ENCODE measurements around the gene SIRPA.

The SIRPA gene

DNA sequence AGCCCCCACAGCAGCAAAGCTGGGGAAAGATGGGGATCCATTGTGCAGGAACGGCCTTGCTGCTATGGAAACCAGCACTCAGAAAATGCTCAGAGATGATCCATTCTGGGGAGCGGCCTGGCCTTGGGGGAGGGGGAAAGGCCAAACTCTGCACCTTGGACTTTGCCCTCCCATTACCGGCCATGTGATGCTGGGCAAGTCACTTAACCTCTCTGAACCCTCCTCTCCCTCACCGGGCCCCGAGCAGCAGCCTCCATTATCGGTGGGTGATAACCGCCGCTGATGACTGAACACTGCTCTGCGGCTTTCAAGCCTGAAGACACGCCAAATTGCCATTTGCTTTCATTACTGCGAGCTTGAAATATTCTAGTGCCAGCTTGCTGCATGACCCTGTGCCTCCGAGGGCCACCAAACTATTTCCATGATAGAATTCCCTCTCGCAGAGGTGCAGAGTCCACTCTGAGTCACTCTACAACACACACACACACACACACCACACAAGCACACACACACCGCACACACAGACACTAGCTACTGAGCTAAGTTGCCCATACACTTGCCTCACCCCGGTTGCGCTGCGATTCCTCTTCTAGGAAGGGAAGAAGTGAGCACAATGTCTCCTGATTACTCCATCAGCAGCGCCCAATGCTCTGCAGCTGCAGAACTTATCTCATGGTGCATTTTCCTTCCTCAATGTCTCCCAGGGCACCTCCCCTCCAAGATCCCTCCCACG lies 20.6 kb upstream of the SIRPA start:
- DNase-seq (ENCODE audit: extremely low read depth, low read depth), result no peak
- H3K4me3 ChIP-seq (replicated peaks; ENCODE audit: low read depth, low read length), result no peak overlapping the region

DNA sequence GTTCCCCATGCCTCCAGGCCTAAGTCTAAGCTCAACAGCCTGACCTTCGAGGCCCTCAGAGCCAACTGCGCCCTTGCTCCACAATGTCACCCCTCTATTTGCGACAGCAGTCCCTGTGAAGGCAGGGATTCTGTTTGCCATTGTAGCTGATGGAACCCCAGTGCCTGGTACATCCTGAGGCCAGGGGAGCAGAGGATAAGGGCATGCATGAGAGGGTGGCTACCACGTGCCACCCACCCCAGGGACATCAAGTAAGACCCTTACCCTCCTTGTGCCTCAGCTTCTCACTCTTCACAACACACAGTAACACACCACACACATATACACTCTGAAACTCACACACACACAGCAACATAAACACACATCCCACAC lies 20.0 kb upstream of the SIRPA start:
- no peak overlapping the region for H3K4me3 ChIP-seq (replicated peaks; ENCODE audit: low read depth, low read length)
- TF ChIP-seq CTCF (IDR thresholded peaks at IDR 0.05; ENCODE audit: low read depth, low read length, missing control alignments), result no peak
- DNase-seq (ENCODE audit: extremely low read depth, low read depth), result no peak

More for the DNA sequence above, 20.6 kb upstream of the SIRPA start:
- TF ChIP-seq CTCF (IDR thresholded peaks at IDR 0.05; ENCODE audit: low read depth, low read length, missing control alignments), result no peak

GRCh38 chr20:1875762-1876161 lies 19.4 kb upstream of the SIRPA start:
- no peak overlapping the region for H3K4me3 ChIP-seq (replicated peaks; ENCODE audit: low read depth, low read length)
- no peak for DNase-seq (ENCODE audit: extremely low read depth, low read depth)
- no peak for TF ChIP-seq CTCF (IDR thresholded peaks at IDR 0.05; ENCODE audit: low read depth, low read length, missing control alignments)

- no peak for TF ChIP-seq CTCF (IDR thresholded peaks at IDR 0.05; ENCODE audit: low read depth, low read length, missing control alignments)
- no peak for DNase-seq (ENCODE audit: extremely low read depth, low read depth)
- no peak overlapping the region for H3K4me3 ChIP-seq (replicated peaks; ENCODE audit: low read depth, low read length)
These were observed 18.8 kb upstream of the SIRPA start for GRCh38 chr20:1876217-1876921.

DNA sequence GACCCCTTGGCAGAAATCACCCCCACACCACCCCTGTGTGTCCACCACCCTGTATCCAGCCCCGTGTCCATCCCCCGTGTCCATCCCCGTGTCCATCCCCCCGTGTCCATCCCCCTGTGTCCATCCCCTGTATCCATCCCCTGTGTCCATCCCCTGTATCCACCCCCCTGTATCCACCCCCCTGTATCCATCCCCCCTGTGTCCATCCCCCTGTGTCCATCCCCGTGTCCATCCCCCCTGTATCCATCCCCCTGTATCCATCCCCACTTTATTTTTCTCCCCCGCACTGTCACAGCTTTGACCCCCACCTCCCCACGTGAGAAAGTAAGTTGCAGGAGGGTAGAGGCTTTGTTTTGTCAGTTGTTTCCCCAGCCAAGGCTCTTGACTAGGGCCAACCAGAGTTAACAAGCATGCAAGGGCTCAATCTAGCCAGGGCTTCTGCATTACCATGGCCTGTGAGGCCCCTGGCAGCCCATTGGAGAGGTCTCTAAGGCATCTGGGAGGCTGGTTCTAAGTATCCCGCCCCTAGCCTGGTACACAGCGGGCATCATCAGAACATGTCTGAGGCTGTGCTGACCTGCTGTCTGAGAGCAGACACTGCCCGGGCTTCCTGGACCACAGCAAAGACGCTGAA lies 18.1 kb upstream of the SIRPA start:
- H3K4me3 ChIP-seq (replicated peaks; ENCODE audit: low read depth, low read length), result no peak overlapping the region
- no peak for TF ChIP-seq CTCF (IDR thresholded peaks at IDR 0.05; ENCODE audit: low read depth, low read length, missing control alignments)
- DNase-seq (ENCODE audit: extremely low read depth, low read depth), result no peak

DNA sequence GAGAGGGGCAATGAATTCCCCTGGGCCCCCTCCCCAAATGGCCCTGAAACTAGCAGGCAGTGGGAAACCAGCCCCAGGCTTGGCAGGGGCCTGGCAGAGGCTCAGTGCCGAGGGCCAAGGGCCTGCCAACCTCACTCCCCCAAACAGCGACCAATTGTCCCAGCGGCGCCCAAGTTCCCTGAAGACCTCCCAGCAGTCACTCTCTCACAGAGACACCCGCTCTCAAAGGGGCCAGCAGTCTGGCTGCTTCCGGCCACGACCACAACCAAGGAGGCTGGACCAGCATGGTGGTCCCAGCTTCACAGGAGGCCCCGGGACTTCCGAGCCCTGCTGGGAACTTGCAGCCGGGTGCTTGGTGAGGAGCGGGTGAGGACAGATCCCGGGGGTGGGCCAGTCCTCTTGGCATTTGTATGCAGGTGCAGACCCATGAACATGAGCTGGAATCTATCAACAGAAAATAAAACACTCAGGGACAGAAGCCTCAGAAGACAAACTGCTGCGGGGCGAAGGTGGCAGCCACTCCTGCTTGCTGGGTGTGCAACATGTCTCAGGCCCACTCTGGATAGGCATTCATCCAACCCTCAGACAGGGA lies 17.5 kb upstream of the SIRPA start:
- no peak overlapping the region for H3K4me3 ChIP-seq (replicated peaks; ENCODE audit: low read depth, low read length)
- TF ChIP-seq CTCF (IDR thresholded peaks at IDR 0.05; ENCODE audit: low read depth, low read length, missing control alignments), result no peak
- no peak for DNase-seq (ENCODE audit: extremely low read depth, low read depth)
